Right lung (tissue), 10 donors: ENCODE data around the gene RPL10L. TPM values are rescaled to one million over a fixed set of nuclear protein-coding genes. Genes with fewer than 3 reads are reported as not detected.

Source experiments
- DNase-seq, 2 donors: peaks; one replicate each; pipeline ENCODE4 v3.0.0-alpha.2; 2013
- long read RNA-seq, 8 donors: transcript quantifications; one replicate each; lab custom pipeline, GENCODE V29; 2026
- polyA plus RNA-seq, 5 donors: library from polyadenylated mRNA; unstranded; fragments of 120-200 nt; gene quantifications; one replicate each; pipeline versions ENCODE4 v1.2.1 to v1.2.3, GENCODE V29; 2013; ENCODE audit warnings: inconsistent platforms in 1 of 5, low replicate concordance in 1 of 5; ENCODE audit not compliant: insufficient read length in 5 of 5, insufficient read depth in 1 of 5

RPL10L gene
- polyA plus RNA-seq, result under 1 TPM in 2 of 5 donors, not detected in 3; 0.39 to 0.51 TPM
- long read RNA-seq, donor 1, result 0 reads
- long read RNA-seq, donor 2, result 0 reads
- long read RNA-seq, donor 3, result 0 reads
- long read RNA-seq, donor 4, result 0 reads
- long read RNA-seq, donor 5, result 0 reads
- long read RNA-seq, donor 6, result 0 reads
- long read RNA-seq, donor 7, result 0 reads
- long read RNA-seq, donor 8, result 0 reads

GRCh38 chr14:46651526-46652144, at the start of gene RPL10L:
RPL10L (minus strand) TSS chr14:46651781; CDS start chr14:46651736, 45 bp downstream.
- DNase-seq, result no peak

GRCh38 chr14:46691819-46692218, 40.2 kb upstream of the RPL10L start:
- DNase-seq, result no peak

- no peak for DNase-seq
Measured at GRCh38 chr14:46686652-46687051, 35.1 kb upstream of the RPL10L start.

- DNase-seq, result no peak
Measured at GRCh38 chr14:46672128-46672527, 20.5 kb upstream of the RPL10L start.

- DNase-seq, result no peak
Measured at GRCh38 chr14:46663382-46663781, 11.8 kb upstream of the RPL10L start.

- no peak for DNase-seq
Measured at GRCh38 chr14:46661728-46662127, 10.1 kb upstream of the RPL10L start.

GRCh38 chr14:46653031-46653755, 1.6 kb upstream of the RPL10L start:
- no peak for DNase-seq

- no peak for DNase-seq
Measured at GRCh38 chr14:46646796-46647195, 4.8 kb downstream of the RPL10L start.

- no peak for DNase-seq
Measured at GRCh38 chr14:46626876-46627275, 24.7 kb downstream of the RPL10L start.
